Endothelial cell of umbilical vein (primary cell): ENCODE data around the gene RABGAP1. TPM values are rescaled to one million over a fixed set of nuclear protein-coding genes. Genes with fewer than 3 reads are reported as not detected.

ENCODE experiments used
- BruUV-seq: library from RNA; stranded (reverse); fragments of 400-500 nt; replicated peaks from 2 replicates; lab custom pipeline; 2021; lab: Mats Ljungman, UMichigan
- CTCF ChIA-PET: fragments of 300-600, 350-600 bp; sonication (Branson Sonifier 250); formaldehyde crosslinking; loops from one replicate; lab custom pipeline; 2021; ENCODE audit warnings: antibody characterized with exemption, inconsistent platforms; lab: Charles Lee
- POLR2A ChIA-PET: fragments of 300-600, 350-600 bp; sonication (Branson Sonifier 250); formaldehyde crosslinking; loops from one replicate; lab custom pipeline; 2021; ENCODE audit warnings: antibody characterized with exemption, inconsistent platforms; lab: Charles Lee
- DNase-seq: peaks from one replicate; pipeline ENCODE4 v3.0.0-alpha.2; 2011; ENCODE audit warnings: low read depth, low spot score
- FAIRE-seq: peaks from 2 replicates; lab custom pipeline; 2011; peaks lifted over from hg19 to GRCh38; lab: Jason Lieb, UNC
- H2AFZ ChIP-seq: 2 replicates; pipeline ENCODE4 v1.6.0; 2012; ENCODE audit warnings: low read depth, low read length, control low read depth, inconsistent platforms
- H3K27ac ChIP-seq: 2 replicates; pipeline ENCODE4 v1.5.1; 2011; ENCODE audit warnings: low read depth, mild to moderate bottlenecking, control low read depth, low read length, moderate library complexity; ENCODE audit not compliant: insufficient read depth
- H3K27me3 ChIP-seq, 2 experiments: 2 replicates each; pipeline versions ENCODE4 v1.6.0 to v1.6.1; 2011; ENCODE audit warnings: low read length in 2 of 2, mixed read lengths in 1 of 2; ENCODE audit not compliant: control insufficient read depth in 2 of 2, insufficient read depth in 2 of 2
- H3K36me3 ChIP-seq, 2 experiments: 2 replicates in 1 of 2; 3 replicates in 1 of 2; pipeline ENCODE4 v1.5.1; 2011; ENCODE audit warnings: low read length in 2 of 2, mild to moderate bottlenecking in 1 of 2, moderate library complexity in 1 of 2; ENCODE audit not compliant: control insufficient read depth in 2 of 2, insufficient read depth in 2 of 2; ENCODE audit errors: extremely low read depth in 1 of 2
- H3K4me1 ChIP-seq: 3 replicates; pipeline ENCODE4 v1.5.1; 2011; ENCODE audit warnings: mild to moderate bottlenecking, low read length; ENCODE audit not compliant: control insufficient read depth, insufficient read depth; ENCODE audit errors: extremely low read depth
- H3K4me2 ChIP-seq: 2 replicates; pipeline ENCODE4 v1.6.1; 2011; ENCODE audit warnings: low read length, control low read depth, mixed read lengths; ENCODE audit not compliant: insufficient read depth
- H3K4me3 ChIP-seq, 3 experiments: fragments of 200-600 bp in 1 of 3; sonication (generic), shearing (Covaris generic) in 1 of 3; replicated peaks in 1 of 3; 2 replicates each; pipeline ENCODE4 v1.5.1; 2011 to 2016; ENCODE audit warnings: control low read depth in 3 of 3, low read length in 3 of 3, mild to moderate bottlenecking in 2 of 3, inconsistent platforms in 1 of 3, low read depth in 1 of 3, moderate library complexity in 1 of 3; ENCODE audit not compliant: insufficient read depth in 1 of 3
- H3K79me2 ChIP-seq: 2 replicates; pipeline ENCODE4 v1.6.0; 2012; ENCODE audit warnings: low read length, inconsistent platforms; ENCODE audit not compliant: control insufficient read depth, insufficient read depth
- H3K9ac ChIP-seq: replicated peaks from 2 replicates; pipeline ENCODE3; 2011; ENCODE audit warnings: low read length, control low read depth; ENCODE audit not compliant: insufficient read depth; ENCODE audit errors: extremely low read depth
- H3K9me1 ChIP-seq: replicated peaks from 3 replicates; pipeline ENCODE4 v1.6.0; 2011; ENCODE audit warnings: mild to moderate bottlenecking, low read length; ENCODE audit not compliant: control insufficient read depth, insufficient read depth; ENCODE audit errors: extremely low read depth
- H3K9me3 ChIP-seq: replicated peaks from 2 replicates; pipeline ENCODE4 v1.5.1; 2012; ENCODE audit warnings: low read length, inconsistent platforms; ENCODE audit not compliant: control insufficient read depth, insufficient read depth
- H4K20me1 ChIP-seq: replicated peaks from 2 replicates; pipeline ENCODE3; 2011; ENCODE audit warnings: mild to moderate bottlenecking, low read length; ENCODE audit not compliant: control insufficient read depth, insufficient read depth; ENCODE audit errors: extremely low read depth
- EZH2 ChIP-seq: IDR thresholded peaks from 2 replicates; pipeline ENCODE4 v1.6.1; 2012; ENCODE audit warnings: borderline replicate concordance, low read depth, mild to moderate bottlenecking, moderate library complexity, low read length, inconsistent platforms; ENCODE audit not compliant: severe bottlenecking
- FOS ChIP-seq: IDR thresholded peaks from 2 replicates; pipeline ENCODE4 v1.6.1; 2011; ENCODE audit warnings: mild to moderate bottlenecking, low read length, moderate library complexity, borderline replicate concordance; ENCODE audit not compliant: insufficient read depth
- GATA2 ChIP-seq: IDR thresholded peaks from 2 replicates; pipeline ENCODE4 v1.7.0; 2011; ENCODE audit warnings: low read depth, mild to moderate bottlenecking, moderate library complexity, mixed read lengths, low read length; ENCODE audit not compliant: insufficient read length, insufficient read depth
- JUN ChIP-seq: IDR thresholded peaks from 2 replicates; pipeline ENCODE4 v1.6.1; 2011; ENCODE audit warnings: borderline replicate concordance, low read depth; ENCODE audit not compliant: insufficient read length, insufficient read depth
- MYC ChIP-seq: IDR thresholded peaks from one replicate; pipeline ENCODE4 v1.6.1; 2011; ENCODE audit warnings: mild to moderate bottlenecking, low read depth, low read length
- POLR2A ChIP-seq: IDR thresholded peaks from 2 replicates; pipeline ENCODE4 v1.6.1; 2012; ENCODE audit warnings: low read depth, mild to moderate bottlenecking, control low read depth, low read length
- POLR2AphosphoS5 ChIP-seq: IDR thresholded peaks from 2 replicates; pipeline ENCODE4 v1.6.1; 2012; ENCODE audit warnings: low read depth, mild to moderate bottlenecking, control low read depth, low read length, moderate library complexity; ENCODE audit not compliant: insufficient read depth
- dilution Hi-C: fragments of 300-500 bp; cut with MboI; formaldehyde crosslinking; loops from one replicate; pipeline ENCODE4 v1.15.0; 2019; ENCODE audit warnings: low sequenced_read_pairs; ENCODE audit not compliant: extremely low pct_ligation_motif_present
- intact Hi-C: fragments of 100-400 bp; cut with micrococcal nuclease; formaldehyde crosslinking; loops from one replicate; pipeline ENCODE4 v1.10.0; 2022
- polyA plus RNA-seq, 4 experiments: library from polyadenylated mRNA; depleted of rRNA in 3 of 4; stranded (reverse) in 3 of 4; unstranded in 1 of 4; fragments of >200 nt; gene quantifications; 2 replicates each; pipeline versions ENCODE4 v1.2.1 to v1.2.3, GENCODE V29; 2011 to 2012; ENCODE audit warnings: missing spikeins in 1 of 4
- total RNA-seq: library from RNA; stranded (reverse); gene quantifications from 2 replicates; pipeline ENCODE4 v1.2.3, GENCODE V29; 2021
- TF ChIP-seq, protein P1 (sequence below), 2 donors: IDR thresholded peaks; 1 replicate in 1 of 2; 2 replicates in 1 of 2; pipeline ENCODE4 v1.5.1; 2011; ENCODE audit warnings: low read length in 2 of 2, mild to moderate bottlenecking in 2 of 2, moderate library complexity in 2 of 2, control low read depth in 1 of 2, inconsistent platforms in 1 of 2, low read depth in 1 of 2; ENCODE audit not compliant: insufficient read depth in 1 of 2; ENCODE audit errors: extremely low read depth in 1 of 2
- TF ChIP-seq, protein P2 (sequence below): IDR thresholded peaks from 2 replicates; pipeline ENCODE4 v1.6.1; 2011; ENCODE audit not compliant: insufficient read depth, insufficient read length

RABGAP1 gene
- total and polyA plus RNA-seq, 2 donors (not counting 3 experiments of a cell fraction or from before 2014, with no cell fraction given) = 19.0 to 53.6 TPM

DNA sequence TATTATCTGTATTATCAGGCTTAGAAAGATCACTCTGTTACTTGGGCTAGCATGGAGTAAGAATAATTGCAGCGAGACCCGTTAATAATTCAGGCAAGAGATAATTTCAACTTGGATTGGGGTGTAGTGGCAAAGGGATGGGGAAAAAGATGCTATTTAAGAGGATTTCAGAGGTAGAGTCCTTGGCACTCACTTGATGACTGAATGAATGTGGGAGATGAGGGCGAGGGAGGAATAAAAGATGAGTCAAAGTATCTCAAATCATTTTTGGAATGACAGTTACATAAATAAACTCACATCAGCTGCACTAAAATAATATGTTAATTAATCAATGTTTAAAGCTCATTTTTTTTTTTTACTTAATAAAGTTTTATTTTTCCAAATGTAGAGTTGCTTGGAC, 88.2 kb downstream of the RABGAP1 start:
- Histone ChIP-seq H3K4me2 (no peak overlapping the region), H2AFZ (no peak overlapping the region), H3K79me2 (no peaks in the 10 kb centered on the region), H3K9me1 (no peaks in the 10 kb centered on the region), H3K36me3 (peaks cover 1 to 2% of the 10 kb centered on the region in 2 experiments), H3K4me3 (no peak overlapping the region), H3K27ac (no peak overlapping the region), H4K20me1 (no peaks in the 10 kb centered on the region), H3K27me3 (no peaks in the 10 kb centered on the region), H3K9ac (no peak overlapping the region), H3K4me1 (peaks cover 17% of the 10 kb centered on the region), H3K9me3 (no peaks in the 10 kb centered on the region)
- CTCF ChIA-PET = interaction anchor here (1.1 to 1.4 kb wide), 2 partner anchors 8 to 21 kb away, joined by 3 to 6 read pairs; no protein-coding TSS in a partner anchor
- TF ChIP-seq, protein P1, sequence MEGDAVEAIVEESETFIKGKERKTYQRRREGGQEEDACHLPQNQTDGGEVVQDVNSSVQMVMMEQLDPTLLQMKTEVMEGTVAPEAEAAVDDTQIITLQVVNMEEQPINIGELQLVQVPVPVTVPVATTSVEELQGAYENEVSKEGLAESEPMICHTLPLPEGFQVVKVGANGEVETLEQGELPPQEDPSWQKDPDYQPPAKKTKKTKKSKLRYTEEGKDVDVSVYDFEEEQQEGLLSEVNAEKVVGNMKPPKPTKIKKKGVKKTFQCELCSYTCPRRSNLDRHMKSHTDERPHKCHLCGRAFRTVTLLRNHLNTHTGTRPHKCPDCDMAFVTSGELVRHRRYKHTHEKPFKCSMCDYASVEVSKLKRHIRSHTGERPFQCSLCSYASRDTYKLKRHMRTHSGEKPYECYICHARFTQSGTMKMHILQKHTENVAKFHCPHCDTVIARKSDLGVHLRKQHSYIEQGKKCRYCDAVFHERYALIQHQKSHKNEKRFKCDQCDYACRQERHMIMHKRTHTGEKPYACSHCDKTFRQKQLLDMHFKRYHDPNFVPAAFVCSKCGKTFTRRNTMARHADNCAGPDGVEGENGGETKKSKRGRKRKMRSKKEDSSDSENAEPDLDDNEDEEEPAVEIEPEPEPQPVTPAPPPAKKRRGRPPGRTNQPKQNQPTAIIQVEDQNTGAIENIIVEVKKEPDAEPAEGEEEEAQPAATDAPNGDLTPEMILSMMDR (IDR thresholded peaks at IDR 0.05; ENCODE audit: extremely low read depth in 1 of 2, insufficient read depth in 1 of 2, low read depth in 1 of 2, low read length in 2 of 2) = no peak
- no peak for TF ChIP-seq GATA2
- no peak for TF ChIP-seq POLR2AphosphoS5
- TF ChIP-seq POLR2A = no peak
- no peak for TF ChIP-seq FOS
- no peak for TF ChIP-seq MYC
- TF ChIP-seq EZH2 = no peak
- TF ChIP-seq, protein P2, sequence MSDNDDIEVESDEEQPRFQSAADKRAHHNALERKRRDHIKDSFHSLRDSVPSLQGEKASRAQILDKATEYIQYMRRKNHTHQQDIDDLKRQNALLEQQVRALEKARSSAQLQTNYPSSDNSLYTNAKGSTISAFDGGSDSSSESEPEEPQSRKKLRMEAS = no peak
- TF ChIP-seq JUN = no peak
- no peak for FAIRE-seq
- DNase-seq = no peak
- dilution Hi-C loops = no loop called here
- POLR2A ChIA-PET = no interaction called here
- intact Hi-C loops = no loop called here
- BruUV-seq = no TSS peak
